GM18526 (cell line): Measurements from ENCODE around the gene TMPRSS11F.

Source experiments
- POLR2A ChIP-seq: IDR thresholded peaks from 3 replicates; pipeline ENCODE4 v1.6.1; 2011; ENCODE audit not compliant: insufficient read length; ENCODE audit errors: extremely low read depth

The TMPRSS11F gene

DNA sequence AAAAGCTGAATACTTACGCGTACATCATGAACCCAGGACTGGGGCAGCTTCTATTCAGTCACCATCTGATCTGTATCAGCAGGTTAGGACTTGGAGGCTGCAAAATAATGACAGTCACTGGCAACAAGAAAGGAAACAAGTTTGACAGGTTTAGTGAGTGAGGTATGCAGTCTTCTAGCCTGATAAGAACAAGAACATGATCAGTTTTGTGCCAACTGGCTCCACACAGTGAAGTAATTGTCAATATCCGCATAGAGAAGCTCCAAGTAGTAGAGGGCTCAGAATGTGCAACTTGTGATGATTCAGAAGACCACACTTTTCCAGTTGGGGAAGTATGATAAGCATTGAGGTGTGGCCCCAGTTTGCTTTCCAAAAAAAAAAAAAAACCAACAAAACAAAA is at the start of gene TMPRSS11F:
TSS of gene TMPRSS11F (minus strand) at position 77 of the 400 bp plus-strand sequence. CDS start at position 28, 49 bp downstream.
- TF ChIP-seq POLR2A, result no peak

DNA sequence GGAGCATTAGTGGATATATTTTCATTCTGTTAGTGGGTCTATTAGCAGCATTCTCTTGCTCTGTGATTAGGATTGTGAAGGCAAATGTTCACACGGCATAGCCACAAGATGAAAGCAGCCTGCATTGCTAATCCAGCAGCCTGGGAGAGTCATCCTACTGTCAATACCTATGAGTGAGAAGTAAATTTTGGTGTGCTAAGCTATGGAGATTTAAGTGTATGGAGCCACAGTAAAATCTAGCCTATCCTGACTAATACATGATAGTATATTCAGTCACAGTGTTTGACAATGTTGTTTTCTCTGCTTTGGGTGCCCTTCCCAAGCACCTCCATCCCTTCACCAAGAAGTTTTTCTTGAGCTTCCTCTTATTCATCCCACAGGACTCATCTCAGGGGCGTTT is 47.2 kb upstream of the TMPRSS11F start:
- TF ChIP-seq POLR2A, result no peak

DNA sequence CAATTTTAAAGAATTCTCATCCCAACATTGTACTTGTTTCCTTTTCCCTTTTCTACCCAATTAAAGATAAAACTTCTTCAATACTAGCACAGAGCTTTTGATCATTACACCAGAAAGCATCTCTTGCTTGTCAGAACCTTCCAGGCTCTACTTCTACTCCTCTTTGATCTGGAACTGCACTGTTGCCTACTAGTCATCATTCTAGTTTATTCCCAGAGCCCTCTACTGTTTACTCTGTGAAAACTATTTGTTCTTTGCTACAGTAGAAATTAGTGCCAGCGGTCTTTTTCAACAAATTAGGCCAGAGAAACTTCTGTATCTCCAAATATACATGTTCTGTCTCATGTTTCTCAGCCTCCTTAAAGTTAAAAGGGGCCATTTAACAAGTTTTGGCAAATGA is 46.8 kb upstream of the TMPRSS11F start:
- no peak for TF ChIP-seq POLR2A

DNA sequence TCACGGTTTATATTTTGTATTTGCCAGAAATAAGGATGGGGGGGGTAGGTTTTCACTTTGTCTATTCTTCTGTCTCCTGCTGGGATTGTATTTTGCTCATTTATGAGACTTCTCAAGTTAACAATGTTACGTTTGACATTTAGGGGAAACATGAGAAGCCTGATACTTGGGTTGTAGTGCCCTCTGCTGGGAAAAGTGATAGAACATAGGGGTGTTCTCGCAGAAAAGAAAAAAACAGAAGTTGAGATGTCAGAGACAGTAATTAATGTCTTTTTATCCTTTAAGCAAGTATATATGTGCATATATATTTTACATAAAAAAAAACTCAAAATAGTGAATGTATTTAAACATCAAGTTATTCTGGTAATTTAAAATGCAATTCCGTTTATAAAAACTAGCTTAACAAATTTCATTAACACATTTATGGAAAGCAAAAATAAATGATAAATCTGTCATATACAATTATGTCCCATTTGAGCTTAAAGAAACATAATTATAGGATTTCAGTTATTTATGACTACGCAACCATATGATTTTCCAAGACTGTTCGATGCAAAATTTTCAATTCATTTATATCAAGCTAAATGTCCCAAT is 46.0 kb upstream of the TMPRSS11F start:
- no peak for TF ChIP-seq POLR2A

DNA sequence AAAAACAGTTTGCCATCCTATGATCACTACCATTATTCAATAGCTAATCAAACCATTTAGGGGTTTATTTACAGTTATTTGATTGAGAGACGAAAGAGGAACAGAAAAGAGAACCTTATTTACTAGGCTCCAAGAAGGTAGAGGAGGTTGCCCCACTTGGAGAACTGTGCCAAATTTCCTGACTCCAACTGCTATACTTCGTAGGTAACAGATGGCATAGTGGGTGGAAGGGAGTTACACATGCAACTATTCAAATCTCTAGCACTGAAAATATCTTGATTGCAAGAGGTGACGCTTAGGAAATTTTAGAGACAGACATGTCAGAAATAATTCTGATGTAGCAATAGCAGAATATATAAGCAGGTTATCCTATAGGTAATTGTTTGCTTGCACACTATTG is 38.0 kb upstream of the TMPRSS11F start:
- TF ChIP-seq POLR2A, result no peak

DNA sequence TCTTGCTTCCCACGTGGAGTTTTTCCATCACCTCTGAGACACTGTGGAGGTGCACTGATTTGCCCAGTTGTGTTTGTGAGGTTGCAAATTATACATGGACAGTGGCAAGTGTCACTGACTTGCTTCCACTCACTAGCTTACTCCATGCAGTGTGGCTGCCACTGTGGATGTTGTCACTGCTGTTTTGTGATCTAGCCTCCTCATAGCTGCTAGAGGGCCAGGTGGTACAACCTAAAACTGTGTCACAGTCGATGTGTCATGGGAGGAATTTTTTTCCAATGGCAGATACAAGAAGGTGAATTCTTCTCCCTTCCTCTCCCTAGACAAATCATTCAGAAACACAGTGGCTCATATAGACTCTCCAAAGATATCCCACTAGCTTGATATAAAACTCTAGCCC is 37.5 kb upstream of the TMPRSS11F start:
- TF ChIP-seq POLR2A, result no peak

DNA sequence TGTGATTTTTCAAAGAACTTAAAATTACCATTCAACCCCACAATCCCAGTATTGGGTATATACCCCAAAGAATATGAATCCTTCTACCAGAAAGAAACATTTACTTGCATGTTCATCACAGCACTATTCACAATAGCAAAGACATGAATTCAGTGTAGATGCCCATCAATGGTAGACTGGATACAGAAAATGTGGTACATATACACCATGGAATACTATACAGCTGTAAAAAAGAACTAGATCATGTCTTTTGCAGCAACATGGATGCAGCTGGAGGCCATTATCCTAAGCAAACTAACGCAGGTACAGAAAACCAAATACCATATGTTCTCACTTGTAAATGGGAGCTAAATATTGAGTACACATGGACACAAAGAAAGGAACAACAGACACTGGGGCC is 34.1 kb upstream of the TMPRSS11F start:
- no peak for TF ChIP-seq POLR2A

DNA sequence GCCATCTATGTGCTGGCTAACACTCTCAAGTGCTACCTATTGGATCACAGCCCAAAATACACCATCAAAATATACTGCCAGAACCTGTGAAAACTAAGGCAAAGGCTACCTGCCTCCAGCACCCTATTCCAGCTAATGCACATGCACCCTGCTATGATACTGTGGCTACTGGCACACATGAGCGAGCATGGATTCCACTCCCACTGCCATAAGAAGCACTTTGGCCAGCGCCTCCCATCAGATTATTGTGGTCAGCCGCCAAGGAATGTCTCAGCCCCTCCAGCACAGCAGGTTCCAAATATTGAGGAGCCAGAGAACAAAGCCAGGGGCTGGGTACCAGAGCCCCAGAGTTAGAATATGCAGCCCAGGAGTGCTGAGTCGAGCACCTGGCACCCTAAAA is 32.5 kb upstream of the TMPRSS11F start:
- no peak for TF ChIP-seq POLR2A

DNA sequence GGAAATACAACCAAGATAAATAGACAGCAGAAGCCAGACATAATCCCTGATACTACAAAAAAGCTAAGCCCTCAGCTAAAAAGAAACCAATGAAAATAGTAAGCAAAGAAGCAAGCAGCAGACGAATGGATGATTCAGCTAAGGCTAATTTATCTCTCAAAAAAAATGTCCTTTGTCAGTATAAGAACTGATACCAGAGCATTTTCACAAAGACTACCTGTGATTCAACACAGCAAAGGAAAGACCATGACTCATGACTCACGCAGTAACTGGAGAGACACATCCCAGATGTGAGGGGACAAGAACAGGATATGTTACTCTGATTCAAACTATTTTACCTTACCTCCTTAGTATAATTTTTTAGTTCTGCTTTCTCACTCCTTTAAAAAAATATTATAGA is 22.7 kb upstream of the TMPRSS11F start:
- no peak for TF ChIP-seq POLR2A

DNA sequence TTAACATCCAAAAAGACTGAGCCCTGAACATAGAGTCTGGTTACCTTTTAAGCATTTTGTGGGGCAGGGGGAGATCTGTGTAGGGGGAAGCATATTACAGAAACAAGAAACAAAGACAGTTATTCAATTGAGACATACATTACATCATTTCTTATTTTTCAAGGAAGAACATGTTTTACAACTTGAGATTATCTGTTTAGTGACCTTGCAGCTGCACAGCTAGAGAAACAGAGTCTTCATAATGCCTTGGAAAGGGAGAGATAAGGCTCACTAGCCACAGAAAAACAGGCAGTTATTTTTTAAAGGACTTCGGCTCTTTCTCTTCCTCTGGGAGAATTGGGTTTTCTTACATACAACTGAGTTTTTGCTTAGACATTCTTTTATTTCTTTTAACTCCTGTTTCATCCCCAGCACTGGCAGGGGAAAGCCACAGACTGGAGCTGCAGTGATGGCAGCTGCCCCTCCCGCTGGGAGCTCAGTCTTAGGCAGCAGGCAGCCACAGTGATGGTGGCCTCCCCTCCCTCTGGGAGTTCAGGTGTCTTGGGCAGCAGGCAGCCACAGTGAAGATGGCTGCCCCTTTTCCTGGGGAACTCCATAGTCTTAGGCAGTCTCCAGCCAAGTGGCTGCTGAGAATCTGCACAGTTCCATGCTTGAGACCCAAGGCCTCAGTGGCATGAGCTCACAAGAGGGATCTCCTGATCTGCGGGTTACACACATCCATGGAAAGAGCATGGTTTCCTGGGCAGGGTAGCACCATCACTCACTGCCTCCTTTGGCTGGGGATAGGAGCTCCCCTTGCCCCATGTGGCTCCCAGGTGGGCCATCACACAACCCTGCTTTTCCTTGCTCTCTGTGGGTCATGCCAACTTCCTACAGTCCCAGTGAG is 19.4 kb upstream of the TMPRSS11F start:
- TF ChIP-seq POLR2A, result no peak

DNA sequence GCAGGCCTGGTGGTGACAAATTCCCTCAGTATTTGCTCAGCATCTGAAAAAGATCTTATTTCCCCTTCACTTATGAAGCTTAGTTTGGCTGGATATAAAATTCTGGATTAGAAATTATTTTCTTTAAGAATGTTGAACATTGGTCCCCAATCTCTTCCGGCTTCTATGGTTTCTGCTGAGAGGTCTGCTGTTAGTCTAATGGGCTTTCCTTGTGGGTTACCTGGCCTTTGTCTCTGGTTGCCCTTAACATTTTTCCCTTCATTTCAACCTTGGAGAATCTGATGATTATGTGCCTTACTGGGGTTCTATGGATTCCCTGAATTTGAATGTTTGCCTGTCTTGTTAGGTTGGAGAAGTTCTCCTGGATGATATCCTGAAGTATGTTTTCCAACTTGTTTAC is 17.4 kb upstream of the TMPRSS11F start:
- TF ChIP-seq POLR2A, result no peak

DNA sequence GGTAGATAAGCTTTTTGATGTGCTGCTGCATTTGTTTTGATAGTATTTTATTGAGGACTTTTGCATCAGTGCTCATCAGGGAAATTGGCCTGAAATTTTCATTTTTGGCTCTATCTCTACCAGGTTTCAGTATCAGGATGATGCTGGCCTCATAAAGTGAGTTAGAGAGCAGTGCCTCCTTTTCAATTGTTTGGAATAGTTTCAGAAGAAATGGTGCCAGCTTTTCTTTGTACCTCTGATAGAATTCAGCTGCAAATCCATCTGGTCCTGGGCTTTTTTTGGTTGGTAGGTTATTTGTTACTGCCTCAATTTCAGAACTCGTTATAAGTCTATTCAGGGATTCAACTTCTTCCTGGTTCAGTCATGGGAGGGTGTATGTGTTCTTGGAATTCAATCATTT is 15.6 kb upstream of the TMPRSS11F start:
- no peak for TF ChIP-seq POLR2A

DNA sequence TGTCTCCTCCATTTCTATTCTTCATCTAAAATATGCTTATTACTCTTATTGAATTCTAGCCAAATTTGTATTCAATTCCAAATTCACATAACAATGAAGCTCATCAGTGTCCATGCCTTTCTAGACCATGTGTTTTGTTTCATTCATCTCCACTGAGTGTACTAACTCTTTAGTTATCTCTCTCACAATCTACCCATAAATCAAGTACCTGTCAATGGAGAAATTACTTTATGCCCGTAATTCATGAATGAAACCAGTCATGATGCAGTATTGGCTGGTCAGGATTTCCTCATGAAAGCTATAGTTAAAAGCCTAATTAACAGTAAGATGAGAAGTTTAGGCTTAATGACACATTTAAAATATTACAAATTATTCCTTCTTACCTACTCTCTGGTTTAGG is 12.2 kb upstream of the TMPRSS11F start:
- no peak for TF ChIP-seq POLR2A

DNA sequence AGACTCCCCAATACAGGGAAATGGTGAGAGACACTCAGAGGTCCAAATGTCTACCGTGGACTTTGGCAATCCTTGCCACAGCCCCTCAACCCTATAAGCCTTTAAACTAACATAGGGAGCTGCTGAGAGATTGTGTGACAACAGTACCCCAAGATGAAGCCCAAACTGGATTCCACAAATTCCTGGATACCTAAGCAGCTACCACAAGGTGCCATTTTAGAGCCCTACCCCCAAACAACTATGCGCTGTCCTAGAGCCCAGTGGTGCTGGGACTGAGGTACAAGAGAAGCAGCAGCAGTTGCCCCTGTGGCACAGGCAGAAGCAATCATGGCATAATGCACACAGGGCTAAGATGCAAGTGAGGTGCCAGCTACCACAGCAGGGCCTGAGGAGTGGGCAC is 2.7 kb upstream of the TMPRSS11F start:
- TF ChIP-seq POLR2A, result no peak

DNA sequence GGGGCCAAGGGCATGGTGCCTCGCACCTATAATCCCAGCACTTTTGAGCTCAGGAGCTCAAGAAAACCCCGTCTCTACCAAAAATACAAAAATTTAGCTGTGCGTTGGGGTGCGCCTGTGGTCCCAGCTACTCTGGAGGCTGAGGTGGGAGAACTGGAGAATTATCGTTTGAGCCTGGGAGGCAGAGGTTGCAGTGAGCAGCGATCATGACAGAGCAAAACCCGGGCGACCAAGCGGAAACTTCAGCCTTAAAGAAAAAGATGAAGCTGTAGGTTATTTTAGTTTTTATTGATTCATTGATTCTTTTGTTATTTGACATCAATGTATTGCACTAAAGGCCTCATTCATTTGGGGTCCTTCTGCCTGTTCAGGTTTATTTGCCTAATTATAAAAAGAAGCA is 5.4 kb downstream of the TMPRSS11F start:
- no peak for TF ChIP-seq POLR2A

DNA sequence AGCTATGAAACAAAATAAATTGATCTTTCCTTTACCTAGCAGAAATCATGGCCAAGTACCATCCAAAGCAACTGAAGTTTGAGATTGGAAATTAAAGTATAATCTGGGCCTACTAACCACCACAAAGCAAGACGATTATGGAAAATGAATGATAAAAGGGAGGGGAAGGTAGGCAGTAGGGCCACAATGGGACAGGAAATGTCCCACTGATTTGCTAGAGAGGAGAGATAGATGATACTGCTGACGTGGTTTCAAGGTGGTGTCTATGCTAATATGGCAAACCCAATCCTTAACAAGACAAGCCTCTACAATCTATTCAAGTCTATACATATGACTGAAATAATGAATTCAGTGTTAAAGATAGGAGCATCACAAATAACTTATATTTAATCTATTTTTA is 6.1 kb downstream of the TMPRSS11F start:
- no peak for TF ChIP-seq POLR2A

DNA sequence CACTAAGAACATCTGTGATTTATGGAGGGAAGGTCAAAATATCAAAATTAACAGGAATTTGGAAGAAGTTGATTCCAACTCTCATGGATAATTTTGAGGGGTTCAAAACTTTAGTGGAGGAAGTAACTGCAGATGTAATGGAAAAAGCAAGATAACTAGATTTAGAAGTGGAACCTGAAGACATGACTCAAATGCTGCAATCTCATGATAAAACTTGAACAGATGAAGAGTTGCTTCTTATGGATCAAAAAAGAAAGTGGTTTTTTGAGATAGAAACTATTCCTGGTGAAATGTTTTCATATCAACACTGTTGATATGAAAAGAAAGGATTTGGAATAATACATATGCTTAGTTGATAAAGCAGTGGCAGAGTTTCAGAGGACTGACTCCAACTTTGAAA is 9.7 kb downstream of the TMPRSS11F start:
- TF ChIP-seq POLR2A, result no peak

DNA sequence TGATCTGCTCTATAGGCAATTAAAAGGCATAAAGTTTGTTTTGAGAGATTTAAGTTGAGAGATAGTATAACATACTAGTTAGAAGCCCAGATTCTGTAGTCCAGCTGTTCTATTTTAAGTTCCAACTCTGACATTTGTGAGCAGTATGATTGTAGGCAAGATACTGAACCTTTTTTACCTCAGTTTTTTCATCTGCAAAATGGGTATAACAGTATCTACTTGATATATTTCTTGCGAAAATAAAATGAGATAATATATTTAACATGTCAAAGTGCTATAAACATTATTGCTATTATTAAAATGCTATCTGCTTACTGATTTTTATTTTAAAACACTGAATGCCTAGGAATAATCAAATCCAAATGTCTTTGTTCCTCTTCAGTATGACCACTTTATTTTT is 19.2 kb downstream of the TMPRSS11F start:
- no peak for TF ChIP-seq POLR2A

DNA sequence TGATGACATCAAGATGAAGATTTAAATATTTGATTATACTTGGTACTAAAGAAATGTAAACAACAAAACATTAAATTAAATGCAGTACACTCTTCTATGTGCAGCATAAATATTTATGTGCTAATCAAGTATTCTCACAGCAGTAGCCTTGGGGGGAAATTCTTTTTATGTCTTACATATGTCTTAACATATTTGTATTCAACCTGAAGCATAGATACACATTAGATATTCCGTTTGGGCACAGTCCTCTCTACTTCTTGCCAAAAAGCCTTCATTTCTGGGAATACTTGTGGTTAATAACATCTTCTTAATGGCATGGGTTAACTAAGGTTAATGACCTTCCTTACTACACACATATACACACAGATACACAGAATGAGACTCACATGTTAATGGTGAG is 19.8 kb downstream of the TMPRSS11F start:
- no peak for TF ChIP-seq POLR2A
